Epidermal melanocyte (primary cell): Measurements from ENCODE around the gene CCNG1.
"Not testable (repeated sequence)": the region's sequence is repeated elsewhere in the genome, so short reads cannot be mapped to it uniquely, and the experiment has no call there.

Source experiments
- DNase-seq: peaks from one replicate; pipeline ENCODE4 v3.0.0; 2011; ENCODE audit warnings: low spot score; ENCODE audit not compliant: insufficient read length

The CCNG1 gene

GRCh38 chr5:163440954-163441353 lies 3.6 kb downstream of the CCNG1 start:
- DNase-seq = no peak

GRCh38 chr5:163444526-163444925 lies 7.1 kb downstream of the CCNG1 start:
- DNase-seq = no peak

- no peak for DNase-seq
Observed at GRCh38 chr5:163445345-163445744, 8.0 kb downstream of the CCNG1 start.

GRCh38 chr5:163447191-163447590 lies 9.8 kb downstream of the CCNG1 start:
- no peak for DNase-seq

- DNase-seq = no peak
Observed at GRCh38 chr5:163447875-163448274, 10.5 kb downstream of the CCNG1 start.

- DNase-seq = no peak
Observed at GRCh38 chr5:163448491-163448890, 11.1 kb downstream of the CCNG1 start.

- no peak for DNase-seq
Observed at GRCh38 chr5:163451489-163451888, 14.1 kb downstream of the CCNG1 start.

- DNase-seq = no peak
Observed at GRCh38 chr5:163453705-163454104, 16.3 kb downstream of the CCNG1 start.

GRCh38 chr5:163455406-163455805 lies 18.0 kb downstream of the CCNG1 start:
- DNase-seq = not testable (repeated sequence)

GRCh38 chr5:163456029-163456589 lies 18.7 kb downstream of the CCNG1 start:
- no peak for DNase-seq

- no peak for DNase-seq
Observed at GRCh38 chr5:163456840-163457239, 19.4 kb downstream of the CCNG1 start.

- no peak for DNase-seq
Observed at GRCh38 chr5:163458778-163459385, 21.5 kb downstream of the CCNG1 start.

- DNase-seq = no peak
Observed at GRCh38 chr5:163459462-163459818, 22.0 kb downstream of the CCNG1 start.

- peak; percentile 51 for DNase-seq
Observed at GRCh38 chr5:163459819-163460561, 22.6 kb downstream of the CCNG1 start, which contains the start of gene NUDCD2. TSS of gene NUDCD2 (minus strand) at chr5:163460102. CDS start at chr5:163460050, 52 bp downstream.

GRCh38 chr5:163460562-163461171 lies 23.3 kb downstream of the CCNG1 start, which contains the start of gene HMMR:
TSS of gene HMMR (plus strand) at chr5:163460632. CDS start at chr5:163460693, 61 bp downstream.
- DNase-seq = no peak

- no peak for DNase-seq
Observed at GRCh38 chr5:163463063-163463435, 25.7 kb downstream of the CCNG1 start.

GRCh38 chr5:163467682-163468081 lies 30.3 kb downstream of the CCNG1 start:
- no peak for DNase-seq

GRCh38 chr5:163473635-163474243 lies 36.3 kb downstream of the CCNG1 start:
- peak; percentile 18 for DNase-seq

- no peak for DNase-seq
Observed at GRCh38 chr5:163475411-163475810, 38.0 kb downstream of the CCNG1 start.

GRCh38 chr5:163478126-163478981 lies 41.0 kb downstream of the CCNG1 start:
- DNase-seq = no peak

GRCh38 chr5:163478982-163479271 lies 41.5 kb downstream of the CCNG1 start:
- DNase-seq = no peak
